Body of pancreas (tissue), 4 donors: ENCODE measurements around the gene PYDC2. TPM values are rescaled to one million over a fixed set of nuclear protein-coding genes. Genes with fewer than 3 reads are reported as not detected.
"Not testable (repeated sequence)": the region's sequence is repeated elsewhere in the genome, so short reads cannot be mapped to it uniquely, and the experiment has no call there.

ENCODE experiments used
- ATAC-seq: fragments of 150-250 bp; one replicate; pipeline ENCODE4 v1.9.1; 2016
- DNase-seq, 4 donors: peaks; one replicate each; pipeline ENCODE4 v3.0.0-alpha.2; 2019
- H3K27ac ChIP-seq, 4 donors: fragments of 200-600 bp; sonication (generic); 1 replicate in 3 of 4; 2 replicates in 1 of 4; pipeline versions ENCODE4 v1.5.1 to v1.6.1; 2016 to 2019; ENCODE audit warnings: mild to moderate bottlenecking in 1 of 4, mixed read lengths in 1 of 4, moderate library complexity in 1 of 4
- H3K27me3 ChIP-seq, 2 donors: fragments of 200-600 bp; sonication (generic); one replicate each; pipeline ENCODE4 v1.6.0; 2016; ENCODE audit warnings: mild to moderate bottlenecking in 1 of 2
- H3K36me3 ChIP-seq, 2 donors: fragments of 200-600 bp; sonication (generic); replicated peaks in 1 of 2; 2 replicates each; pipeline ENCODE4 v1.5.1; 2016; ENCODE audit warnings: low read depth in 2 of 2; ENCODE audit not compliant: insufficient read depth in 1 of 2
- H3K4me1 ChIP-seq: fragments of 200-600 bp; sonication (generic); one replicate; pipeline ENCODE4 v1.6.0; 2016
- H3K4me3 ChIP-seq, 2 donors: fragments of 200-600 bp; sonication (generic); 1 replicate in 1 of 2; 2 replicates in 1 of 2; pipeline ENCODE4 v1.5.1; 2016 to 2019
- H3K9me3 ChIP-seq, 3 donors: fragments of 200-600 bp; sonication (generic); 1 replicate in 2 of 3; 2 replicates in 1 of 3; pipeline ENCODE4 v1.5.1; 2016
- POLR2A ChIP-seq, 3 donors: fragments of 450-650 bp; IDR thresholded peaks; one replicate each; pipeline ENCODE4 v1.6.1; 2016; ENCODE audit warnings: antibody characterized with exemption in 3 of 3, mild to moderate bottlenecking in 2 of 3
- WGBS, 2 donors: methylation state at CpG; one replicate each; pipeline ENCODE4 v1.1.5; 2017; 5-methylcytosine and 5-hydroxymethylcytosine counted together
- intact Hi-C: fragments of 100-400 bp; cut with DNase I; formaldehyde crosslinking; loops from one replicate; pipeline ENCODE4 v1.15.1; 2023
- total RNA-seq, 2 donors: library from RNA; depleted of rRNA; stranded (reverse); fragments of >200 nt; gene quantifications; one replicate each; pipeline ENCODE4 v1.1.0, GENCODE V29; 2016
- TF ChIP-seq, protein P1 (sequence below), 7 experiments: fragments of 450-650 bp in 4 of 7; fragments of 200-600 bp in 3 of 7; sonication (generic) in 3 of 7; IDR thresholded peaks; one replicate each; pipeline ENCODE4 v1.5.1; 2016 to 2019; ENCODE audit warnings: antibody characterized with exemption in 7 of 7

The PYDC2 gene
- total RNA-seq, 2 donors from 2014 or later = not detected

DNA sequence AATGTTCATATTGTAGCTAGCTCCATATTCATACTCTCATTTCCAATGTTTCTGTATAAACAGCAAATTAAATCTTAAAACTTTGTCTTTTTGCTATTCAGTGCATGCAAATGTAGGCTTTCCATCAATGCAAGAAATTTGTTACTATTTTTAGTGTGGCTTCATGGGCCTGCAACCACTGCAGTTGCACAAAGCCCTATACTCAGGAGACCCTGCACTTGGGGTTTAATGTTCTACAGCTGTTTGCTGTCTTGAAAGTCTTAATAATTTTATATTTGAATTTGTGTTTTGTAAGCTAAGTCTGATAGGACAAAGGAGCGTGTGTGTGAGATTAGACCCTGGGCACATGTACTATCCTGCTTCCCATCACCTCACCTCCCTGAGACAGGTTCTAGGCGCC, 9.6 kb downstream of the PYDC2 start:
- H3K9me3 ChIP-seq = no peaks in the 10 kb centered on the region
- H3K27me3 ChIP-seq = no peaks in the 10 kb centered on the region
- no peak overlapping the region for H3K27ac ChIP-seq
- no peaks in the 10 kb centered on the region for H3K36me3 ChIP-seq
- WGBS, 2 donors = 57 to 79% methylated on average over 2 of the region's 2 CpGs
- H3K4me3 ChIP-seq = no peak overlapping the region
- ATAC-seq (no peak), DNase-seq (no peak)
- intact Hi-C loops = no loop called here
- H3K4me1 ChIP-seq = no peaks in the 10 kb centered on the region
- no peak for TF ChIP-seq POLR2A (IDR thresholded peaks at IDR 0.05)
- TF ChIP-seq, protein P1, sequence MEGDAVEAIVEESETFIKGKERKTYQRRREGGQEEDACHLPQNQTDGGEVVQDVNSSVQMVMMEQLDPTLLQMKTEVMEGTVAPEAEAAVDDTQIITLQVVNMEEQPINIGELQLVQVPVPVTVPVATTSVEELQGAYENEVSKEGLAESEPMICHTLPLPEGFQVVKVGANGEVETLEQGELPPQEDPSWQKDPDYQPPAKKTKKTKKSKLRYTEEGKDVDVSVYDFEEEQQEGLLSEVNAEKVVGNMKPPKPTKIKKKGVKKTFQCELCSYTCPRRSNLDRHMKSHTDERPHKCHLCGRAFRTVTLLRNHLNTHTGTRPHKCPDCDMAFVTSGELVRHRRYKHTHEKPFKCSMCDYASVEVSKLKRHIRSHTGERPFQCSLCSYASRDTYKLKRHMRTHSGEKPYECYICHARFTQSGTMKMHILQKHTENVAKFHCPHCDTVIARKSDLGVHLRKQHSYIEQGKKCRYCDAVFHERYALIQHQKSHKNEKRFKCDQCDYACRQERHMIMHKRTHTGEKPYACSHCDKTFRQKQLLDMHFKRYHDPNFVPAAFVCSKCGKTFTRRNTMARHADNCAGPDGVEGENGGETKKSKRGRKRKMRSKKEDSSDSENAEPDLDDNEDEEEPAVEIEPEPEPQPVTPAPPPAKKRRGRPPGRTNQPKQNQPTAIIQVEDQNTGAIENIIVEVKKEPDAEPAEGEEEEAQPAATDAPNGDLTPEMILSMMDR (IDR thresholded peaks at IDR 0.05) = no peak

DNA sequence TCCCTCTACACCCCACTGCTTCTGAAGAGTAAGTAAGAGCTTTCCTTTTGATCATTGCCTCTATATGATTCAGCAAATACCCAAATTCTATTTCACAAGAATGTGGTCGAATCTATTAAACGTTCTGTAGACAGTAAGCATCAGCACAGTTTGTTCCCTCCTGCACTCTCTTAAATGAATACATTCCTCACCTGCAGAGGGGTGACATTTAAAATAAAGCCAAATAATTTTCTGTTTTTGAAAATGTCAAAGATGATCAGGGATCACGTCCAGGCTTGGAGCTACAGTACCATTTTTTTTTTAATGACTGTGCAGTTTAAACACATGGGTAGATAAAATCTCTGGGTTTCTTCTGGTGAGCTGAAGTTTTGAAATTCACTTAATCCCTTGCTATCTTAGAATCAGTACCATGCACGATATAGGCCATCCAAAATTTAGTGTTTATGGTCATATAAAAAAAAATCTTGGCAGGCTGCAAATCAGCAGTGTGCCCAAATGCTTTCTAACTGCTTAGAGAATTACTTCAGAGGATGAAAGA, 12.8 kb downstream of the PYDC2 start:
- intact Hi-C loops = no loop called here
- H3K36me3 ChIP-seq = no peaks in the 10 kb centered on the region
- no peak for ATAC-seq
- no peak overlapping the region for H3K4me3 ChIP-seq
- no peak for DNase-seq
- H3K4me1 ChIP-seq = peaks cover 5% of the 10 kb centered on the region
- H3K9me3 ChIP-seq = no peaks in the 10 kb centered on the region
- TF ChIP-seq, protein P1 (IDR thresholded peaks at IDR 0.05) = no peak
- TF ChIP-seq POLR2A (IDR thresholded peaks at IDR 0.05) = no peak
- H3K27ac ChIP-seq = no peak overlapping the region
- no peaks in the 10 kb centered on the region for H3K27me3 ChIP-seq
- WGBS, 2 donors = 40 to 61% methylated on average over 4 of the region's 4 CpGs

DNA sequence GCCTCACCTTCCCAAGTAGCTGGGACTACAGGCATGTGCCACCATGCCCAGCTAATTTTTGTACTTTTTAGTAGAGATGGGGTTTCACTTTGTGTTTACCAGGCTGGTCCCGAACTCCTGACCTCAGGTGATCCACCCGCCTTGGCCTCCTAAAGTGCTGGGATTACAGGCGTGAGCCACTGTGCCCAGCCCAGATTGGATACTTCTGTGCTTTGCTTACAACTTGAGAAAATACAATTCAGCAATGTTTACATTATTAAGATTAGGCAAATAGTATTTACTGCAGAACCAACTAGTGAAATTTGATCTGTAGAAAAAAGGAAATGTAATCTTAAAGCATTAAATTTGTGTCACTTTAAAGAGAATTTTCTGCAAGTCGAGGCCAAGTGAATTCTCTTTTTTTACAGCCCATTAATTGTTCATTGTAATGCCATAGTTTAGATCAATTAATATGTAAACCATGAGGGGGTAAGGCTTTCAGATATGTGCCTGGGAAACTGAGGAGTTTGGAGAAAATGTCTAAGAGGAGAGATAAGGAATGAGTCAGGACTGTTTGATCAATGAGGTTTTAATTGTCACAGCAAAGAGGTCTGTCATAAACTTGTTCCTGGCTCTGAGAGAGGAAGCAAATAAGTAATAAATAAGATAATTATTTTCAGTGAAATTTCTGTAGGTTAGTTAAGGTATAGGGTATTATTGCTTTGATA, 15.3 kb downstream of the PYDC2 start:
- Histone ChIP-seq H3K9me3 (no peaks in the 10 kb centered on the region), H3K4me3 (no peak overlapping the region), H3K36me3 (no peaks in the 10 kb centered on the region), H3K4me1 (peaks cover 5% of the 10 kb centered on the region), H3K27me3 (no peaks in the 10 kb centered on the region), H3K27ac (no peak overlapping the region)
- ATAC-seq = peak; percentile 55
- no peak for DNase-seq
- WGBS, 2 donors = 50 to 55% methylated on average over 4 of the region's 4 CpGs
- intact Hi-C loops = no loop called here
- no peak for TF ChIP-seq POLR2A (IDR thresholded peaks at IDR 0.05)
- TF ChIP-seq, protein P1 (IDR thresholded peaks at IDR 0.05) = no peak

DNA sequence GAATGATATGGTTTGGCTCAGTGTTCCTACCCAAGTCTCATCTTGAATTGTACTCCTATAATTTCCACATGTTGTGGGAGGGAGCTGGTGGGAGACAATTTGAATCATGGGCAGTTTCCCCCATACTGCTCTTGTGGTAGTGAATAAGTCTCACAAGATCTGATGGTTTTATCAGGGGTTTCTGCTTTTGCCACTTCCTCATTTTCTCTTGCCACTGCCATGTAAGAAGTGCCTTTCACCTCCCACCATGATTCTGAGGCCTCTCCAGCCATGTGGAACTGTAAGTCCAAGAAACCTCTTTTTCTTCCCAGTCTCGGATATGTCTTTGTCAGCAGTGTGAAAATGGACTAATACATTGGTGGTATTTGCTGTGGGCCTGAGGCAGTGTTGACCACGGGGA, 23.0 kb downstream of the PYDC2 start:
- H3K4me1 ChIP-seq, H3K4me3 ChIP-seq, DNase-seq, H3K27me3 ChIP-seq, intact Hi-C loops, H3K27ac ChIP-seq, ATAC-seq, H3K36me3 ChIP-seq, H3K9me3 ChIP-seq: not testable (repeated sequence)
- WGBS, 2 donors = 59 to 66% methylated on average over 2 of the region's 2 CpGs

DNA sequence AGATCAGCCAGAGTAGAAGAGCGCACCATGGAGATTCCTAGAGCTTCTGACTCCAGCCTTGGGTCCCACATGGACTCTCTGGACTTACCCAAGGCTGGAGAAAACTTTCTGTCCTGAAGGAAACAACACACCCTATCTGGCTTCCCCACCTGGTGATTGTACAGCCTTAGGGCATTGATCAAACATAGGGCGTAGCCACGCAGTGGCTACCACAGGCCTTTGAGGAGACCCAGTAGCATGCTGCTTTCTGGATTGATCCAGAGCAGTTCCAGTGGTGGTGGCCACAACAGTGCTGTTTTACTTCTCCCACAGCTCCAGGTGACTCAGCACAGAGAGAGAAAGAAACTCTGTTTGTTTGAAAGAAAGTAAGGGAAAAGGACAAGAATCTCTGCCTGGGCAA, 23.5 kb downstream of the PYDC2 start:
- no peak overlapping the region for H3K4me3 ChIP-seq
- intact Hi-C loops = no loop called here
- no peak for ATAC-seq
- no peaks in the 10 kb centered on the region for H3K9me3 ChIP-seq
- 70 to 93% methylated on average over 3 of the region's 3 CpGs for WGBS, 2 donors
- H3K27me3 ChIP-seq = no peaks in the 10 kb centered on the region
- H3K4me1 ChIP-seq = no peaks in the 10 kb centered on the region
- TF ChIP-seq POLR2A (IDR thresholded peaks at IDR 0.05) = no peak
- TF ChIP-seq, protein P1 (IDR thresholded peaks at IDR 0.05) = no peak
- H3K36me3 ChIP-seq = no peaks in the 10 kb centered on the region
- no peak overlapping the region for H3K27ac ChIP-seq
- DNase-seq = no peak
